Measurements from ENCODE around the gene JKAMP. TPM values are rescaled to one million over a fixed set of nuclear protein-coding genes. Genes with fewer than 3 reads are reported as not detected.

The JKAMP gene
- total and polyA plus RNA-seq, 2 donors: 32.0 to 51.3 TPM

GRCh38 chr14:59510001-59510400 lies 25.7 kb downstream of the JKAMP start:
- no peak for DNase-seq (ENCODE audit: low read depth in 6 of 9, low spot score in 9 of 9)
- 94% methylated on average over 2 of the region's 2 CpGs for WGBS
- no peaks in the 10 kb centered on the region for H3K27me3 ChIP-seq (ENCODE audit: control insufficient read depth in 2 of 2, insufficient read depth in 1 of 2, low read length in 1 of 2)

GRCh38 chr14:59510966-59511365 lies 26.6 kb downstream of the JKAMP start:
- DNase-seq (ENCODE audit: low read depth in 6 of 9, low spot score in 9 of 9): no peak
- Histone ChIP-seq H3K36me3 (ENCODE audit: control insufficient read depth in 2 of 2, insufficient read depth in 2 of 2, low read length in 1 of 2) (no peaks in the 10 kb centered on the region), H3K4me3 (ENCODE audit: low read length in 2 of 2) (no peak overlapping the region), H3K9me3 (ENCODE audit: control insufficient read depth in 2 of 2, insufficient read depth in 1 of 2, low read length in 1 of 2) (no peaks in the 10 kb centered on the region), H3K27me3 (ENCODE audit: control insufficient read depth in 2 of 2, insufficient read depth in 1 of 2, low read length in 1 of 2) (no peaks in the 10 kb centered on the region), H3K27ac (ENCODE audit: low read depth in 1 of 2, low read length in 1 of 2) (no peak overlapping the region), H3K4me1 (ENCODE audit: control insufficient read depth in 2 of 2, insufficient read depth in 2 of 2, low read length in 2 of 2) (no peaks in the 10 kb centered on the region)
- 64% methylated on average over 3 of the region's 3 CpGs for WGBS

More at GRCh38 chr14:59510001-59510400, 25.7 kb downstream of the JKAMP start:
- Histone ChIP-seq H3K4me1 (ENCODE audit: control insufficient read depth in 2 of 2, insufficient read depth in 2 of 2, low read length in 2 of 2) (no peaks in the 10 kb centered on the region), H3K4me3 (ENCODE audit: low read length in 2 of 2) (no peak overlapping the region), H3K27ac (ENCODE audit: low read depth in 1 of 2, low read length in 1 of 2) (no peak overlapping the region), H3K36me3 (ENCODE audit: control insufficient read depth in 2 of 2, insufficient read depth in 2 of 2, low read length in 1 of 2) (no peaks in the 10 kb centered on the region), H3K9me3 (ENCODE audit: control insufficient read depth in 2 of 2, insufficient read depth in 1 of 2, low read length in 1 of 2) (no peaks in the 10 kb centered on the region)

- no peaks in the 10 kb centered on the region for H3K4me1 ChIP-seq (ENCODE audit: control insufficient read depth in 2 of 2, insufficient read depth in 2 of 2, low read length in 2 of 2)
- H3K27me3 ChIP-seq (ENCODE audit: control insufficient read depth in 2 of 2, insufficient read depth in 1 of 2, low read length in 1 of 2): no peaks in the 10 kb centered on the region
- H3K4me3 ChIP-seq (ENCODE audit: low read length in 2 of 2): no peak overlapping the region
- WGBS: 96% methylated on average over 4 of the region's 4 CpGs
- H3K9me3 ChIP-seq (ENCODE audit: control insufficient read depth in 2 of 2, insufficient read depth in 1 of 2, low read length in 1 of 2): no peaks in the 10 kb centered on the region
- no peaks in the 10 kb centered on the region for H3K36me3 ChIP-seq (ENCODE audit: control insufficient read depth in 2 of 2, insufficient read depth in 2 of 2, low read length in 1 of 2)
- DNase-seq (ENCODE audit: low read depth in 6 of 9, low spot score in 9 of 9): peak in 3 of 9 donors; percentile 3 to 28 (median 23)
- H3K27ac ChIP-seq (ENCODE audit: low read depth in 1 of 2, low read length in 1 of 2): no peak overlapping the region
These were observed 27.7 kb downstream of the JKAMP start for GRCh38 chr14:59511916-59512575.

- no peaks in the 10 kb centered on the region for H3K4me1 ChIP-seq (ENCODE audit: control insufficient read depth in 2 of 2, insufficient read depth in 2 of 2, low read length in 2 of 2)
- no peak overlapping the region for H3K27ac ChIP-seq (ENCODE audit: low read depth in 1 of 2, low read length in 1 of 2)
- H3K9me3 ChIP-seq (ENCODE audit: control insufficient read depth in 2 of 2, insufficient read depth in 1 of 2, low read length in 1 of 2): no peaks in the 10 kb centered on the region
- DNase-seq (ENCODE audit: low read depth in 6 of 9, low spot score in 9 of 9): no peak
- WGBS: 96% methylated on average over 3 of the region's 3 CpGs
- no peaks in the 10 kb centered on the region for H3K27me3 ChIP-seq (ENCODE audit: control insufficient read depth in 2 of 2, insufficient read depth in 1 of 2, low read length in 1 of 2)
- H3K4me3 ChIP-seq (ENCODE audit: low read length in 2 of 2): no peak overlapping the region
- no peaks in the 10 kb centered on the region for H3K36me3 ChIP-seq (ENCODE audit: control insufficient read depth in 2 of 2, insufficient read depth in 2 of 2, low read length in 1 of 2)
These were observed 35.9 kb downstream of the JKAMP start for GRCh38 chr14:59520224-59520623.

- H3K9me3 ChIP-seq (ENCODE audit: control insufficient read depth in 2 of 2, insufficient read depth in 1 of 2, low read length in 1 of 2): no peaks in the 10 kb centered on the region
- H3K27ac ChIP-seq (ENCODE audit: low read depth in 1 of 2, low read length in 1 of 2): no peak overlapping the region
- H3K4me1 ChIP-seq (ENCODE audit: control insufficient read depth in 2 of 2, insufficient read depth in 2 of 2, low read length in 2 of 2): no peaks in the 10 kb centered on the region
- no peak overlapping the region for H3K4me3 ChIP-seq (ENCODE audit: low read length in 2 of 2)
- H3K36me3 ChIP-seq (ENCODE audit: control insufficient read depth in 2 of 2, insufficient read depth in 2 of 2, low read length in 1 of 2): no peaks in the 10 kb centered on the region
- H3K27me3 ChIP-seq (ENCODE audit: control insufficient read depth in 2 of 2, insufficient read depth in 1 of 2, low read length in 1 of 2): no peaks in the 10 kb centered on the region
- no peak for DNase-seq (ENCODE audit: low read depth in 6 of 9, low spot score in 9 of 9)
- WGBS: 95% methylated on average over 2 of the region's 2 CpGs
These were observed 44.9 kb downstream of the JKAMP start for GRCh38 chr14:59529189-59529588.

GRCh38 chr14:59530349-59530748 lies 46.0 kb downstream of the JKAMP start:
- H3K9me3 ChIP-seq (ENCODE audit: control insufficient read depth in 2 of 2, insufficient read depth in 1 of 2, low read length in 1 of 2): no peaks in the 10 kb centered on the region
- no peak overlapping the region for H3K27ac ChIP-seq (ENCODE audit: low read depth in 1 of 2, low read length in 1 of 2)
- H3K4me1 ChIP-seq (ENCODE audit: control insufficient read depth in 2 of 2, insufficient read depth in 2 of 2, low read length in 2 of 2): no peaks in the 10 kb centered on the region
- DNase-seq (ENCODE audit: low read depth in 6 of 9, low spot score in 9 of 9): no peak
- H3K4me3 ChIP-seq (ENCODE audit: low read length in 2 of 2): no peak overlapping the region
- no peaks in the 10 kb centered on the region for H3K27me3 ChIP-seq (ENCODE audit: control insufficient read depth in 2 of 2, insufficient read depth in 1 of 2, low read length in 1 of 2)
- no peaks in the 10 kb centered on the region for H3K36me3 ChIP-seq (ENCODE audit: control insufficient read depth in 2 of 2, insufficient read depth in 2 of 2, low read length in 1 of 2)

GRCh38 chr14:59532419-59532818 lies 48.1 kb downstream of the JKAMP start:
- DNase-seq (ENCODE audit: low read depth in 6 of 9, low spot score in 9 of 9): no peak
- H3K27ac ChIP-seq (ENCODE audit: low read depth in 1 of 2, low read length in 1 of 2): no peak overlapping the region
- H3K4me1 ChIP-seq (ENCODE audit: control insufficient read depth in 2 of 2, insufficient read depth in 2 of 2, low read length in 2 of 2): no peaks in the 10 kb centered on the region
- WGBS: 100% methylated on average over 1 of the region's 1 CpG
- H3K4me3 ChIP-seq (ENCODE audit: low read length in 2 of 2): no peak overlapping the region
- H3K27me3 ChIP-seq (ENCODE audit: control insufficient read depth in 2 of 2, insufficient read depth in 1 of 2, low read length in 1 of 2): no peaks in the 10 kb centered on the region
- no peaks in the 10 kb centered on the region for H3K9me3 ChIP-seq (ENCODE audit: control insufficient read depth in 2 of 2, insufficient read depth in 1 of 2, low read length in 1 of 2)
- H3K36me3 ChIP-seq (ENCODE audit: control insufficient read depth in 2 of 2, insufficient read depth in 2 of 2, low read length in 1 of 2): no peaks in the 10 kb centered on the region

- Histone ChIP-seq H3K9me3 (ENCODE audit: control insufficient read depth in 2 of 2, insufficient read depth in 1 of 2, low read length in 1 of 2) (no peaks in the 10 kb centered on the region), H3K4me1 (ENCODE audit: control insufficient read depth in 2 of 2, insufficient read depth in 2 of 2, low read length in 2 of 2) (no peaks in the 10 kb centered on the region), H3K36me3 (ENCODE audit: control insufficient read depth in 2 of 2, insufficient read depth in 2 of 2, low read length in 1 of 2) (no peaks in the 10 kb centered on the region), H3K27me3 (ENCODE audit: control insufficient read depth in 2 of 2, insufficient read depth in 1 of 2, low read length in 1 of 2) (no peaks in the 10 kb centered on the region), H3K4me3 (ENCODE audit: low read length in 2 of 2) (no peak overlapping the region), H3K27ac (ENCODE audit: low read depth in 1 of 2, low read length in 1 of 2) (no peak overlapping the region)
- WGBS: 93% methylated on average over 7 of the region's 7 CpGs
- no peak for DNase-seq (ENCODE audit: low read depth in 6 of 9, low spot score in 9 of 9)
These were observed 50.2 kb downstream of the JKAMP start for GRCh38 chr14:59534361-59534987.

- Histone ChIP-seq H3K27ac (ENCODE audit: low read depth in 1 of 2, low read length in 1 of 2) (no peak overlapping the region), H3K36me3 (ENCODE audit: control insufficient read depth in 2 of 2, insufficient read depth in 2 of 2, low read length in 1 of 2) (no peaks in the 10 kb centered on the region), H3K4me1 (ENCODE audit: control insufficient read depth in 2 of 2, insufficient read depth in 2 of 2, low read length in 2 of 2) (no peaks in the 10 kb centered on the region), H3K4me3 (ENCODE audit: low read length in 2 of 2) (no peak overlapping the region), H3K27me3 (ENCODE audit: control insufficient read depth in 2 of 2, insufficient read depth in 1 of 2, low read length in 1 of 2) (no peaks in the 10 kb centered on the region), H3K9me3 (ENCODE audit: control insufficient read depth in 2 of 2, insufficient read depth in 1 of 2, low read length in 1 of 2) (no peaks in the 10 kb centered on the region)
- no peak for DNase-seq (ENCODE audit: low read depth in 6 of 9, low spot score in 9 of 9)
- 95% methylated on average over 1 of the region's 1 CpG for WGBS
These were observed 53.2 kb downstream of the JKAMP start for GRCh38 chr14:59537476-59537875.

All from thymus (tissue), 11 donors.